Activated naive CD4-positive, alpha-beta T cell treated with anti-CD3 and anti-CD28 coated beads, Interleukin-2, amount 50 U/mL, for 72 hours (primary cell): ENCODE data around the gene PPP1R3F. TPM values are rescaled to one million over a fixed set of nuclear protein-coding genes. Genes with fewer than 3 reads are reported as not detected.
"Not testable (repeated sequence)": the region's sequence is repeated elsewhere in the genome, so short reads cannot be mapped to it uniquely, and the experiment has no call there.

ENCODE experiments used
- ATAC-seq, 2 donors: fragments of 150-1000 bp; cut with Tn5 transposase; 2 replicates each; pipeline ENCODE4 v1.10.0; 2021; ENCODE audit warnings: mild to moderate bottlenecking in 2 of 2, moderate library complexity in 2 of 2
- DNase-seq, 2 donors: peaks; one replicate each; pipeline ENCODE4 v3.0.0; 2021 to 2022; ENCODE audit warnings: low spot score in 2 of 2
- H3K27ac Mint-ChIP-seq, 2 donors: one replicate each; pipeline ENCODE4 v1.8.0; 2022; ENCODE audit warnings: mild to moderate bottlenecking in 2 of 2, mixed read lengths in 2 of 2
- H3K36me3 Mint-ChIP-seq, 2 donors: one replicate each; pipeline ENCODE4 v1.8.0; 2022; ENCODE audit warnings: mixed read lengths in 2 of 2
- H3K9me3 Mint-ChIP-seq, 2 donors: one replicate each; pipeline ENCODE4 v1.8.0; 2022; ENCODE audit warnings: mixed read lengths in 2 of 2
- total RNA-seq, 2 donors: library from RNA; stranded (reverse); gene quantifications; one replicate each; pipeline ENCODE4 v1.2.3, GENCODE V29; 2022

PPP1R3F gene
- total RNA-seq, 2 donors from 2014 or later = 4.2 to 5.3 TPM

GRCh38 chrX:49316085-49316484, 46.5 kb downstream of the PPP1R3F start:
- H3K9me3 Mint-ChIP-seq = no peaks in the 10 kb centered on the region
- no peak for DNase-seq
- no peaks in the 10 kb centered on the region for H3K36me3 Mint-ChIP-seq
- ATAC-seq = no peak
- no peak overlapping the region for H3K27ac Mint-ChIP-seq

GRCh38 chrX:49321737-49322136, 52.1 kb downstream of the PPP1R3F start, which contains the start of gene GAGE12J:
Gene GAGE12J (plus strand): TSS chrX:49322037. CDS start chrX:49323194, 1,157 bp downstream.
- not testable (repeated sequence) for H3K9me3 Mint-ChIP-seq, H3K27ac Mint-ChIP-seq, H3K36me3 Mint-ChIP-seq, ATAC-seq, DNase-seq

GRCh38 chrX:49322266-49322665, 52.7 kb downstream of the PPP1R3F start:
- not testable (repeated sequence) for H3K27ac Mint-ChIP-seq, H3K9me3 Mint-ChIP-seq, ATAC-seq

GRCh38 chrX:49323735-49324134, 54.1 kb downstream of the PPP1R3F start:
- DNase-seq, H3K9me3 Mint-ChIP-seq, H3K27ac Mint-ChIP-seq, ATAC-seq, H3K36me3 Mint-ChIP-seq: not testable (repeated sequence)

More at GRCh38 chrX:49322266-49322665, 52.7 kb downstream of the PPP1R3F start:
- not testable (repeated sequence) for DNase-seq, H3K36me3 Mint-ChIP-seq

- H3K9me3 Mint-ChIP-seq, H3K27ac Mint-ChIP-seq, DNase-seq, H3K36me3 Mint-ChIP-seq, ATAC-seq: not testable (repeated sequence)
These were observed 60.8 kb downstream of the PPP1R3F start for GRCh38 chrX:49330421-49330820.

GRCh38 chrX:49331282-49331681, 61.7 kb downstream of the PPP1R3F start, which contains the start of gene GAGE13:
Gene GAGE13 (plus strand): TSS chrX:49331582. CDS start chrX:49332738, 1,156 bp downstream.
- not testable (repeated sequence) for ATAC-seq, H3K27ac Mint-ChIP-seq, H3K9me3 Mint-ChIP-seq, H3K36me3 Mint-ChIP-seq, DNase-seq

- not testable (repeated sequence) for H3K9me3 Mint-ChIP-seq, H3K27ac Mint-ChIP-seq, H3K36me3 Mint-ChIP-seq, ATAC-seq
- DNase-seq = peak in 1 of 2 donors; percentile 62
These were observed 62.2 kb downstream of the PPP1R3F start for GRCh38 chrX:49331841-49332240.

Other genes starting within 250 kb of the PPP1R3F start
- gene TFE3, start 226.4 kb upstream of the PPP1R3F start, total RNA-seq = 10 to 100 TPM; 34.8 to 41.8 TPM
- 1 to 10 TPM; 4.5 to 5.7 TPM for gene CCDC120, start 210.8 kb upstream of the PPP1R3F start, total RNA-seq
- gene PRAF2, start 195.8 kb upstream of the PPP1R3F start, total RNA-seq = 10 to 100 TPM; 10.9 to 40.9 TPM
- 10 to 100 TPM; 24.6 to 57.5 TPM for gene WDR45, start 189.9 kb upstream of the PPP1R3F start, total RNA-seq
- 10 to 100 TPM; 15.6 to 24.5 TPM for gene GPKOW, start 146.1 kb upstream of the PPP1R3F start, total RNA-seq
- 1 to 10 TPM; 1.2 to 3.6 TPM for gene MAGIX, start 107.0 kb upstream of the PPP1R3F start, total RNA-seq
- gene PLP2, start 97.9 kb upstream of the PPP1R3F start, total RNA-seq = 100 to 1,000 TPM; 142 to 169 TPM
- gene PRICKLE3, start 83.4 kb upstream of the PPP1R3F start, total RNA-seq = 10 to 100 TPM; 22.8 to 27.3 TPM
- gene SYP, start 69.6 kb upstream of the PPP1R3F start, total RNA-seq = 10 to 100 TPM; 11.2 to 69.3 TPM
- 1 to 10 TPM; 1.7 to 2.6 TPM for gene CACNA1F, start 36.5 kb upstream of the PPP1R3F start, total RNA-seq
- gene CCDC22, start 34.3 kb upstream of the PPP1R3F start, total RNA-seq = 10 to 100 TPM; 18.3 to 26.4 TPM
- gene FOXP3, start 5.1 kb upstream of the PPP1R3F start, total RNA-seq = 10 to 100 TPM in 1 of 2 donors, 1 to 10 TPM in 1; 5.4 to 24.3 TPM
- not detected for gene GAGE10, start 33.9 kb downstream of the PPP1R3F start, total RNA-seq
- gene GAGE12J, start 52.2 kb downstream of the PPP1R3F start, total RNA-seq = not detected
- not detected for gene GAGE13, start 61.8 kb downstream of the PPP1R3F start, total RNA-seq